NCI-H187 treated with DMSO at 0.1 percent for 48 hours (cell line): ENCODE data around the gene TMEM219.
"Not testable (repeated sequence)": the region's sequence is repeated elsewhere in the genome, so short reads cannot be mapped to it uniquely, and the experiment has no call there.

ENCODE experiments used
- DNase-seq: peaks from one replicate; lab custom pipeline; 2025; lab: John Stamatoyannopoulos, UW

TMEM219 gene

DNA sequence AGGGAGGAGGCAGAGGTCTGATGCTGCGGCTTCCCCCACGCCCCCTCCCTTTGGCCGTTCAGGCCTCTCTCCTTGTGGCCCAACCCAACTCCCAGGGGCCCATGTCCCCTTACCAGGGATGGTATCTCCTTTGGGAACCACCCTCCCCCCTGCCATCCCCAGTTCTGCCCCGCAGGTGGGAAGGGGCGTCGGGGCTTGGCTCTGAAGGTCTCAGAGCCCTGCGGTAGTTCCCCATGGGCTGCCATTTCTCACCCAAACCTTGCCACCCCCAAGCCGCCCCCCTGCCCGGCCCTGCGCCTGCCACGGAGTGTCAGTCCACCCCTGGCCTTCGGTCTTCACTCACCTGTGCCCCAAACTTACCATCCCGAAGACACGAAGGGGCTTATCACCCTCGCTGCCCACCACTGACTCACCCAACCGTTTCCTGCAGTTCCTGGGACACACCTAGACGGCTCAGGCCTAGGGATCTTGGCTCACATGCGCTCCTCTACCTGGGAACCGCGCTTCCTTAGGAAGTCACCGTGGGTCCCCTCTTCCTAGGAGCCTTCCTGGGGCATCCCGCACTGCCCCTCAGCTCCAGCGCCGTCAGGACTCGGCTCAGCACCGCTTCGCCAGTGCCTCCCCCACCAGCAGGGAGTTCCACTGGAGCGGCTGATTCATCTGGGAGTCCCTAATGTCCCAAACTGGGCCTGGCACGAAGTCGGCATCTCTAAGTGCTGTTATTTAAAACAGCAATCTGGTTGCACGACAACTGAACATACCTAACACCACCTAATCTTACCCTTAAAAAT, 50.0 kb downstream of the TMEM219 start:
- no peak for DNase-seq

GRCh38 chr16:30012598-30012997, 50.7 kb downstream of the TMEM219 start:
- DNase-seq: not testable (repeated sequence)

DNA sequence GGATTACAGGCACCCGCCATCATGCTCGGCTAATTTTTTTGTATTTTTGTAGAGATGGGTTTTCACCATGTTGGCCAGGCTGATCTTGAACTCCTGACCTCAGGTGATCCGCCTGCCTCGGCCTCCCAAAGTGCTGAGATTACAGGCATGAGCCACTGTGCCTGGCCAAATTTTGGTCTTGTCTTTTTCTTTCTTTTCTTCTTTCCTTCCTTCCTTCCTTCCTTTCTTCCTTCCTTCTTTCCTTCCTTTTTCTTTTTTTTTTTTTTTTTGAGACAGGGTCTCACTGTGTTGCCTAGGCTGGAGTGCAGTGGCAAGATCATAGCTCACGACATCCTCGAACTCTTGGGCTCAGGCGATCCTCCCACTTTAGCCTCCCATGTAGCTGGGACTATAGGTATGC, 53.6 kb downstream of the TMEM219 start:
- not testable (repeated sequence) for DNase-seq

GRCh38 chr16:30016555-30017276, 54.8 kb downstream of the TMEM219 start:
- no peak for DNase-seq

DNA sequence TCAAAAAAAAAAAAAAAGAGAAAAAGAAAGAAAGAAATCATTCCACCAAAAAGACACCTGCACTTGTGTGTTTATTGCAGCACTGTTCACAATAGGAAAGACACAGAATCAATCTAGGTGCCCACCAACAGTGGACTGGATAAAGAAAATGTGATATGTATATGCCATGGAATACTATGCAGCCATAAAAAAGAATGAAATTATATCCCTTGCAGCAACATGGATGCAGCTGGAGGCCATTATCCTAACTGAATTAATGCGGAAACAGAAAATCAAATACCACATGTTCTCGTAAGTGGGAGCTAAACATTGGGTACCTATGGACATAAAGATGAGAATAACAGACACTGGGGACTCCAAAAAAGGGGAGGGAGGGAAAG, 55.4 kb downstream of the TMEM219 start:
- no peak for DNase-seq

GRCh38 chr16:30017937-30018336, 56.1 kb downstream of the TMEM219 start:
- not testable (repeated sequence) for DNase-seq

DNA sequence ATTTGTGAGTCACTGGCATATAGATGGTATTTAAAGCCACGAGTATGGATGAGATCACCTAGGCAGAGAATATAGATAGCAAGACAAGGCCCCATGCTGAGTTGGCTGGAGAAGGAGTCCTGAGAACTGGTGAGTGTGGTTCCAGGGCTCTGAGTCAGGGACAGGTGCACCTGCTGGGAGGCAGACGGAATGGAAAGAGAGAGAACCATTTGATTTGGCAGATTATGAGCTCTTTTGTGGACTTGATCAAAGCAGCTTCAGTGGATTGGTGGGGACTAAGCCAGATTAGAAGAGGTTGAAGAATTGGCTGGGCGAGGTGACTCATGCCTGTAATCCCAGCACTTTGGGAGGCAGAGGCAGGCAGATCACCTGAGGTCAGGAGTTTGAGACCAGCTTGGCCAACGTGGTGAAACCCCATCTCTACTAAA, 56.9 kb downstream of the TMEM219 start:
- no peak for DNase-seq
